RWPE2 (cell line): Measurements from ENCODE around the gene CDX2.

ENCODE experiments used
- ATAC-seq: fragments of 200-7000 bp; cut with Tn5 transposase; 3 replicates; pipeline ENCODE4 v1.9.1; 2021; ENCODE audit warnings: low read depth
- DNase-seq: peaks from one replicate; pipeline ENCODE4 v3.0.0-alpha.2; 2020; ENCODE audit warnings: low spot score
- H3K27ac ChIP-seq: fragments of 450-650 bp; 2 replicates; pipeline ENCODE4 v1.5.1; 2017; ENCODE audit warnings: mild to moderate bottlenecking; ENCODE audit not compliant: poor library complexity, severe bottlenecking
- H3K27me3 ChIP-seq: fragments of 250-450 bp; sonication (Bioruptor Pico); 2 replicates; pipeline ENCODE4 v1.5.1; 2021; ENCODE audit warnings: mild to moderate bottlenecking, moderate library complexity; ENCODE audit not compliant: insufficient read depth, poor library complexity, severe bottlenecking
- H3K36me3 ChIP-seq: fragments of 250-450 bp; sonication (Bioruptor Pico); 2 replicates; pipeline ENCODE4 v1.5.1; 2020; ENCODE audit warnings: low read depth, mild to moderate bottlenecking, moderate library complexity
- H3K4me1 ChIP-seq: fragments of 250-450 bp; sonication (Bioruptor Pico); 2 replicates; pipeline ENCODE4 v1.5.1; 2021; ENCODE audit warnings: mild to moderate bottlenecking, moderate library complexity; ENCODE audit not compliant: insufficient read depth, poor library complexity, severe bottlenecking
- H3K4me3 ChIP-seq: fragments of 250-450 bp; sonication (Bioruptor Pico); 2 replicates; pipeline ENCODE4 v1.5.1; 2021; ENCODE audit warnings: mild to moderate bottlenecking, moderate library complexity; ENCODE audit not compliant: severe bottlenecking
- H3K9me3 ChIP-seq: fragments of 250-450 bp; sonication (Bioruptor Pico); 2 replicates; pipeline ENCODE4 v1.5.1; 2021; ENCODE audit warnings: mild to moderate bottlenecking, moderate library complexity; ENCODE audit not compliant: severe bottlenecking
- CTCF ChIP-seq: fragments of 450-650 bp; IDR thresholded peaks from one replicate; pipeline ENCODE4 v1.5.1; 2017; ENCODE audit warnings: mild to moderate bottlenecking, moderate library complexity; ENCODE audit not compliant: poor library complexity, severe bottlenecking

The CDX2 gene

GRCh38 chr13:27923794-27924528 lies 45.2 kb downstream of the CDX2 start:
- DNase-seq: no peak
- no peak for ATAC-seq
- Histone ChIP-seq H3K27ac (no peak overlapping the region), H3K4me3 (no peak overlapping the region), H3K36me3 (no peaks in the 10 kb centered on the region), H3K4me1 (no peaks in the 10 kb centered on the region), H3K9me3 (no peaks in the 10 kb centered on the region), H3K27me3 (peaks cover 100% of the 10 kb centered on the region)
- no peak for TF ChIP-seq CTCF

GRCh38 chr13:27922883-27923612 lies 46.1 kb downstream of the CDX2 start:
- H3K27ac ChIP-seq: no peak overlapping the region
- no peak for TF ChIP-seq CTCF
- ATAC-seq (no peak), DNase-seq (no peak)
- H3K4me3 ChIP-seq: no peak overlapping the region
- peaks cover 100% of the 10 kb centered on the region for H3K27me3 ChIP-seq
- no peaks in the 10 kb centered on the region for H3K9me3 ChIP-seq
- no peaks in the 10 kb centered on the region for H3K4me1 ChIP-seq
- H3K36me3 ChIP-seq: no peaks in the 10 kb centered on the region

- ATAC-seq (no peak), DNase-seq (no peak)
- Histone ChIP-seq H3K27me3 (peaks cover 100% of the 10 kb centered on the region), H3K9me3 (no peaks in the 10 kb centered on the region), H3K4me1 (no peaks in the 10 kb centered on the region), H3K27ac (no peak overlapping the region), H3K4me3 (no peak overlapping the region), H3K36me3 (no peaks in the 10 kb centered on the region)
- TF ChIP-seq CTCF: no peak
These were observed 46.9 kb downstream of the CDX2 start for GRCh38 chr13:27921961-27922882.

GRCh38 chr13:27921421-27921960 lies 47.6 kb downstream of the CDX2 start:
- no peaks in the 10 kb centered on the region for H3K4me1 ChIP-seq
- H3K9me3 ChIP-seq: no peaks in the 10 kb centered on the region
- H3K4me3 ChIP-seq: peak overlapping the region; percentile 18
- peaks cover 100% of the 10 kb centered on the region for H3K27me3 ChIP-seq
- DNase-seq (no peak), ATAC-seq (no peak)
- no peak overlapping the region for H3K27ac ChIP-seq
- no peak for TF ChIP-seq CTCF
- no peaks in the 10 kb centered on the region for H3K36me3 ChIP-seq
